GM12875 (cell line): ENCODE results near the gene TBX4.
"Not testable (repeated sequence)": the region's sequence is repeated elsewhere in the genome, so short reads cannot be mapped to it uniquely, and the experiment has no call there.

Experiments
- H3K4me3 ChIP-seq: one replicate; pipeline ENCODE4 v1.5.1; 2011; ENCODE audit warnings: low read depth, low read length, control low read depth
- TF ChIP-seq, protein P1 (sequence below): IDR thresholded peaks from 2 replicates; pipeline ENCODE4 v1.5.1; 2011; ENCODE audit warnings: low read depth, mild to moderate bottlenecking, control low read depth, inconsistent platforms, low read length, moderate library complexity, borderline replicate concordance; ENCODE audit not compliant: insufficient read depth

The TBX4 gene

GRCh38 chr17:61488878-61489718 is 36.9 kb downstream of the TBX4 start:
- H3K4me3 ChIP-seq = no peak overlapping the region
- TF ChIP-seq, protein P1, sequence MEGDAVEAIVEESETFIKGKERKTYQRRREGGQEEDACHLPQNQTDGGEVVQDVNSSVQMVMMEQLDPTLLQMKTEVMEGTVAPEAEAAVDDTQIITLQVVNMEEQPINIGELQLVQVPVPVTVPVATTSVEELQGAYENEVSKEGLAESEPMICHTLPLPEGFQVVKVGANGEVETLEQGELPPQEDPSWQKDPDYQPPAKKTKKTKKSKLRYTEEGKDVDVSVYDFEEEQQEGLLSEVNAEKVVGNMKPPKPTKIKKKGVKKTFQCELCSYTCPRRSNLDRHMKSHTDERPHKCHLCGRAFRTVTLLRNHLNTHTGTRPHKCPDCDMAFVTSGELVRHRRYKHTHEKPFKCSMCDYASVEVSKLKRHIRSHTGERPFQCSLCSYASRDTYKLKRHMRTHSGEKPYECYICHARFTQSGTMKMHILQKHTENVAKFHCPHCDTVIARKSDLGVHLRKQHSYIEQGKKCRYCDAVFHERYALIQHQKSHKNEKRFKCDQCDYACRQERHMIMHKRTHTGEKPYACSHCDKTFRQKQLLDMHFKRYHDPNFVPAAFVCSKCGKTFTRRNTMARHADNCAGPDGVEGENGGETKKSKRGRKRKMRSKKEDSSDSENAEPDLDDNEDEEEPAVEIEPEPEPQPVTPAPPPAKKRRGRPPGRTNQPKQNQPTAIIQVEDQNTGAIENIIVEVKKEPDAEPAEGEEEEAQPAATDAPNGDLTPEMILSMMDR = no peak

- TF ChIP-seq, protein P1 = no peak
- H3K4me3 ChIP-seq = no peak overlapping the region
Measured at GRCh38 chr17:61489719-61490490, 37.7 kb downstream of the TBX4 start.

- TF ChIP-seq, protein P1 = no peak
- H3K4me3 ChIP-seq = no peak overlapping the region
Measured at GRCh38 chr17:61490540-61490975, 38.3 kb downstream of the TBX4 start.

DNA sequence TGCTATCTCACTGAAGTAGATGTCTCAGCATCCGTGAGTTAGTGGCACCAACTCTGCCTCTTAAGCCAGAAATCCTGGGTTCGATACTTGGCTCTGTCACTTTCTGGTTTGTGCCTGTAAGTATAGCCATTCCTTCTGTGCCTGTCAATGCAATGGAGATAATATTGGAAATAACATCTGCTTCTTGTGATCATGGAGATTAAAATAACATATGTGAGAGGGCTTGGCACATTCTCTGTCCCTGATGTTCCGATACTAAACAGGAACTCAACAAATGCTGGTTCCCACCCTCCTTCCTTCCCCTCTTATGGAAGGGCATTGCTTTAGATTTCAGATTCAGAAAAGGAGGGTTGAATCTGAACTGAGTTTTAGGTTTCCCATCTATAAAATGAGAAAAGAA is 39.8 kb downstream of the TBX4 start:
- no peak overlapping the region for H3K4me3 ChIP-seq
- TF ChIP-seq, protein P1 = no peak

- no peak overlapping the region for H3K4me3 ChIP-seq
- TF ChIP-seq, protein P1 = no peak
Measured at GRCh38 chr17:61492759-61493526, 40.7 kb downstream of the TBX4 start.

GRCh38 chr17:61493830-61494324 is 41.7 kb downstream of the TBX4 start:
- H3K4me3 ChIP-seq = not testable (repeated sequence)
